Measurements from ENCODE around the gene PITPNC1.

DNA sequence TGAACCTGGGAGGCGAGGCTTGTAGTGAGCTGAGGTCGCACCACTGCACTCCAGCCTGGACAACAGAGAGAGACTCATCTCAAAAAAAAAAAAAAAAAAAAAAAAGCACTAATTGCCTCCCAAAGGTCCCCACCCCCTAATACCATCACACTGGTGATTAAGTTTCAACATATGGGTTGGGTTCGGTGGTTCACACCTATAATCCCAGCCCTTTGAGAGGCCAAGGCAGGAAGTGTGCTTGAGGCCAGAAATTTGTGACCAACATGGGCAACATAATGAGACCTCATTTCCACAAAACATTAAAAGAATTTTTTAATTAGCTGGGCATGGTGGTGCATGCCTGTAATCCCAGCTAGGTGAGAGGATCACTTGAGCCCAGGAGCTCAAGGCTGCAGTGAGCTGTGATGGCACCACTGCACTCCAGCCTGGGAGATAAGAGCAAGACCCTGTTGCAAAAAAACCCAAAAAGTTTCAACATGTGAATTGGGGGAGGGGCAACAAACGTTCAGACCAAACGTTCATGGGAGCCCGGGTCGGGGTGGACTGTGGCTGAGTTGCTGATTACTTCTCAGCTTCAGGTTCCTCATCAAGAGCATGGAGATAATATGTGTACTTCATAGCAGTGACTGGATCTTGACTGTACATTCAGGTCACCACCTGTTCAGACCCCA, 278.5 kb downstream of the PITPNC1 start:
- TF ChIP-seq CTCF (IDR thresholded peaks at IDR 0.05; ENCODE audit: insufficient read depth, low read depth, low read length), result no peak
- TF ChIP-seq EZH2 (IDR thresholded peaks at IDR 0.05; ENCODE audit: insufficient read depth, low read length), result no peak
